ENCODE measurements around the gene YARS1.

DNA sequence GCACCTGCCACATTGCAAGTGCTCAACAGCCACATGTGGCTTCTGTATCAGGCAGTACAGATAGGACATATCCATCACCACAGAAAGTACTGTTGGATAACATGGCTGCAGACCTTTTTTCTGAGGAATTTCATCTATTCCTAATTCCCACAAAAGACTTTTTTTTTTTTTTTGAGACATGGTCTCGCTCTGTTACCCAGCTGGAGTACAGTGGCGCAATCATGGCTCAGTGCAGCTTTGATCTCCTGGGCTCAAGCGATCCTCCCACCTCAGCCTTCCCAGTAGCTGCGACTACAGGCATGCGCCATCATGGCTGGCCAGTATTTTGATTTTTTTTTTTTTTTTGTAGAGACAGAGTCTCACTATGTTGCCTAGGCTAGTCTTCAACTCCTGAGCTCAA, 33.3 kb downstream of the YARS1 start:
- no peak for TF ChIP-seq MAFK (IDR thresholded peaks at IDR 0.05; ENCODE audit: low read depth, low read length)
- TF ChIP-seq, protein P1, sequence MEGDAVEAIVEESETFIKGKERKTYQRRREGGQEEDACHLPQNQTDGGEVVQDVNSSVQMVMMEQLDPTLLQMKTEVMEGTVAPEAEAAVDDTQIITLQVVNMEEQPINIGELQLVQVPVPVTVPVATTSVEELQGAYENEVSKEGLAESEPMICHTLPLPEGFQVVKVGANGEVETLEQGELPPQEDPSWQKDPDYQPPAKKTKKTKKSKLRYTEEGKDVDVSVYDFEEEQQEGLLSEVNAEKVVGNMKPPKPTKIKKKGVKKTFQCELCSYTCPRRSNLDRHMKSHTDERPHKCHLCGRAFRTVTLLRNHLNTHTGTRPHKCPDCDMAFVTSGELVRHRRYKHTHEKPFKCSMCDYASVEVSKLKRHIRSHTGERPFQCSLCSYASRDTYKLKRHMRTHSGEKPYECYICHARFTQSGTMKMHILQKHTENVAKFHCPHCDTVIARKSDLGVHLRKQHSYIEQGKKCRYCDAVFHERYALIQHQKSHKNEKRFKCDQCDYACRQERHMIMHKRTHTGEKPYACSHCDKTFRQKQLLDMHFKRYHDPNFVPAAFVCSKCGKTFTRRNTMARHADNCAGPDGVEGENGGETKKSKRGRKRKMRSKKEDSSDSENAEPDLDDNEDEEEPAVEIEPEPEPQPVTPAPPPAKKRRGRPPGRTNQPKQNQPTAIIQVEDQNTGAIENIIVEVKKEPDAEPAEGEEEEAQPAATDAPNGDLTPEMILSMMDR (conservative IDR thresholded peaks at IDR 0.05; ENCODE audit: low read depth, low read length), result no peak
- no peak for TF ChIP-seq POLR2A (IDR thresholded peaks at IDR 0.05; ENCODE audit: low read depth, low read length)
- TF ChIP-seq, protein P2, sequence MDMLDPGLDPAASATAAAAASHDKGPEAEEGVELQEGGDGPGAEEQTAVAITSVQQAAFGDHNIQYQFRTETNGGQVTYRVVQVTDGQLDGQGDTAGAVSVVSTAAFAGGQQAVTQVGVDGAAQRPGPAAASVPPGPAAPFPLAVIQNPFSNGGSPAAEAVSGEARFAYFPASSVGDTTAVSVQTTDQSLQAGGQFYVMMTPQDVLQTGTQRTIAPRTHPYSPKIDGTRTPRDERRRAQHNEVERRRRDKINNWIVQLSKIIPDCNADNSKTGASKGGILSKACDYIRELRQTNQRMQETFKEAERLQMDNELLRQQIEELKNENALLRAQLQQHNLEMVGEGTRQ (IDR thresholded peaks at IDR 0.05; ENCODE audit: low read depth, low read length), result no peak
- TF ChIP-seq RAD21 (IDR thresholded peaks at IDR 0.05; ENCODE audit: low read length), result no peak
- TF ChIP-seq SMC3 (IDR thresholded peaks at IDR 0.05; ENCODE audit: low read depth, low read length), result no peak
- TF ChIP-seq CEBPB (IDR thresholded peaks at IDR 0.05; ENCODE audit: low read depth, low read length), result no peak
- no peak for TF ChIP-seq RFX5 (IDR thresholded peaks at IDR 0.05; ENCODE audit: low read depth, low read length)
- no peak for TF ChIP-seq NFE2L2 (IDR thresholded peaks at IDR 0.05; ENCODE audit: low read depth, low read length)
